ENCODE measurements around the gene P2RX1.
"Not testable (repeated sequence)": the region's sequence is repeated elsewhere in the genome, so short reads cannot be mapped to it uniquely, and the experiment has no call there.

- TF ChIP-seq CTCF (IDR thresholded peaks at IDR 0.05; ENCODE audit: low read length); EZH2 (IDR thresholded peaks at IDR 0.05; ENCODE audit: borderline replicate concordance, low read length): not testable (repeated sequence)
These were observed 32.3 kb upstream of the P2RX1 start for GRCh38 chr17:3948551-3948950.
